RPMI7951 (cell line): ENCODE results near the gene MRPL1. TPM values are rescaled to one million over a fixed set of nuclear protein-coding genes. Genes with fewer than 3 reads are reported as not detected.
"Not testable (repeated sequence)": the region's sequence is repeated elsewhere in the genome, so short reads cannot be mapped to it uniquely, and the experiment has no call there.

Experiments
- DNase-seq: peaks from one replicate; pipeline ENCODE4 v3.0.0-alpha.2; 2012; ENCODE audit warnings: low read depth
- total RNA-seq: library from RNA; depleted of rRNA; stranded (reverse); fragments of >200 nt; shearing (Covaris generic); gene quantifications from 2 replicates; pipeline ENCODE4 v1.2.3, GENCODE V29; 2014

Gene MRPL1
- total RNA-seq, 1 experiment from 2014 or later, result 33.8 TPM

- no peak for DNase-seq
These were observed 50.7 kb downstream of the MRPL1 start for GRCh38 chr4:77913348-77913747.

DNA sequence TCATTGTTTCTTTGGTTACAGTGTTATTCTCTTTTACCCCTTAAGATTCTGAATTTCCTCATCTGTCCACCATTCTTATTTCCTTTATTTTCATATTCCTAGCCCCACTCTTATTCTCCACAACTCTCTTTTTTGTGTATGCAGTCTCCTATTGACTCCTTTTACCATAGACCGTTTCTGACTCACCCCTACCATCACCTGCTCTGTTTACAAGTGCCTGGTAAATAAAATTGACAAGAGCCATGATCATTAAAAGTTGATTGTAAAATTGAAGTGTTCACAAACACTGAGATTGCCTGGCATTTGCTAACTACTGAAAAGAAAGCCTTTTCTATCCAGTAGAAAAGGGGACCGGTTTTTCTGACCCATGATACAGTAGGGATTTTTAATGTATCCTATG is 54.4 kb downstream of the MRPL1 start:
- no peak for DNase-seq

GRCh38 chr4:77917601-77918000 is 55.0 kb downstream of the MRPL1 start:
- DNase-seq, result no peak

- DNase-seq, result no peak
These were observed 57.7 kb downstream of the MRPL1 start for GRCh38 chr4:77920371-77920770.

DNA sequence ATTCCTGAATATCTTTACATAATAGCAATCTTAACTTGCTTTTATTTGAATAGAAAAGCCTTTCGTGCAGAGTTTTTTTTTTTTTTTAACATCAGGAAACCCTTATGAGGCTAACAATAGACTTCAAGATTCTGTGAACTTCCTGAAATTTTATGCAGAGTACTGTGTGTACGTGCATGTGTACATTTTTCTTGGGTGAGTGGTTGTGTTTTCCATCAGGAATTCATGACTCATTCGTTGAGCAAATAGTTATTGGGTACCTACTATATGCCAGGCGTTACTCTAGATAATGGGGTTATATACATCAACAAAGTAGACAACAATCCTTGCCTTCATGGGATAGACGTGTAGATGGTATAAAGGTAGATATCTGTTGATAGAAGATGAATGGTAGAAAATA is 59.1 kb downstream of the MRPL1 start:
- peak; percentile 84 for DNase-seq

DNA sequence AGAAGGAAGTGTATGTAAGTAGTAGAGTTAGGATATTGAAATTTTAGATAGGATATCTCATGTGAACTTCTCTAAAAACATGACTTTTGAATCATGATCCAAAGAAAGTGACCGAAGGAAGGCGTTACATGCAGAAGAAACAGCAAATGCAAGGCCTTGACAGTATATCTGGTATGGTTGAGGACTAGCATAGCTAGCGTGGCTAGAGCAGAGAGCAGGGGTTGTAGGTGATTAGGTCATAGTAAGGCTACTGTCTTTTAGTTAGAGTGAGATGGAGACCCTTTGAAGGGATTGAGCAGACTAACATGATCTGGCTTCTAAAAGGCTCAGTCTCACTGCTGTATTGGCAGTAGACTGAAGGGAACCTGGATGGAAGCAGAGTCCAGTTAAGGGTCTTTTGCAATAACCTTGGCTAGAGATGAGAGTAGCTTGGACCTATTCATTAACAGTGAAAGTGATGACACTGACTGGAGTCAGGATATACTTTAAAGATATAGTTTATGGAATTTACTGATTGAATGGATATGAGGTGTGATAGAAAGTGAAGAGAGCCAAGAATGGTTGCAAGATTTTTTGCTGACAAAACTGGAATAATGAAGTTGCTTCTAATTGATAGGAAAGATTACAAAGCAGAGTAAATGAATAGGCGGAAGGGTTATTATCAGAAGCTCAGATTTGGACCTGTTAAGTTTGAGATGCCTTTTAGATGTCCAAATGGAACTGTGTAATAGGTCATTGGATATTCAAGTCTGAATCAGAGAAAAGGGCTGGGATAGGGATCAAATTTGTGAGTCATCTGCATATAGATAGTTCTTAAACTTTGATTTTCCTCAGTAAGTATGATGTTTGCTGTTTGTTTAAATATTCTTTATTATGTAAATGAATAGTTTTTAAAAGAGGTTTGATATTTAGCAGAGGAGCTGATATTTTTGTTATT is 59.8 kb downstream of the MRPL1 start:
- peak; percentile 5 for DNase-seq

DNA sequence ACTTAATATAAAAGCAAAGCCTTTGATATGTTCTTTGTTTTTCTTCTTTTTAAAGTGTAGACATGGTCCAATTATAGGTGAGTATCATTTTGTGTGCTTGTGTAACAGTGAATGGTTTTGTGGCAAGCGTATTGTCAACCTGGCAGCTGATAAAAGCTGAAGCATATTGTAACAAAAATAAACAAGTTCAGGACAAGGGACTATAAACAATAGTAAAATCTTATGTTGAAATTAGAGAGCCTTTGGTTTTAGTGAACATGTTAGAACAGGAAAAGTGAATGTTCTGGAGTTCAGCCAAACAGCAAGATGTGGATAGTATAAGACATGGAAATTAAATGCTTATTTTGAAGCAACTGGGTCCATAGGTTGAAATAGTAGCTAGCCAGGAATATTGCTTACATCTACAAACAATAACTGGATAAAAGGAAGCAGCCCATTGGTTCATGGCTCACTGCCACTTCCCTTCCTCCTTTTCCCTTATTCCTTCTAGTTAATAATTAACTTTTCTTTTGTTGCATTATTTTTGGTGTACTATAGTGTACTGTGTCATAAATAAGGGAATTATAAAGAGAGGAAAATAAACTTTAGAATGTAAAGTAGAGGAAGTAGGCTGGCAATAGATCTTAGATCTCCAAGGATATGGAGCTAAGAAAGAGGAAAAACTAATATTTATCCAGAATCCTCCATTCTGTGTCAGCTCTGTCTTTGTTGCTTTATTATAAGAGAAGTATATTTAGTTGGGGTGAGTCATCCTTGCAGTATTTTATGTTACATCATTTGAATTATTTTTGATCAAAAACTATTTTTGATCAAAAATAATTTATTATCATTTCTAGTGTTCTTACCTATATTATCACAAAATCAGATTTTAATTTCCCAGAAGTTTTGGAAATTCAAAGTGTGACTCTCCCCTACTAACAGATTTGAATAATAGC is 65.6 kb downstream of the MRPL1 start:
- DNase-seq, result peak; percentile 4

- DNase-seq, result no peak
These were observed 67.6 kb downstream of the MRPL1 start for GRCh38 chr4:77930154-77930639.

- no peak for DNase-seq
These were observed 68.2 kb downstream of the MRPL1 start for GRCh38 chr4:77930876-77931275.

GRCh38 chr4:77931452-77932135 is 69.0 kb downstream of the MRPL1 start:
- DNase-seq, result peak; percentile 67

DNA sequence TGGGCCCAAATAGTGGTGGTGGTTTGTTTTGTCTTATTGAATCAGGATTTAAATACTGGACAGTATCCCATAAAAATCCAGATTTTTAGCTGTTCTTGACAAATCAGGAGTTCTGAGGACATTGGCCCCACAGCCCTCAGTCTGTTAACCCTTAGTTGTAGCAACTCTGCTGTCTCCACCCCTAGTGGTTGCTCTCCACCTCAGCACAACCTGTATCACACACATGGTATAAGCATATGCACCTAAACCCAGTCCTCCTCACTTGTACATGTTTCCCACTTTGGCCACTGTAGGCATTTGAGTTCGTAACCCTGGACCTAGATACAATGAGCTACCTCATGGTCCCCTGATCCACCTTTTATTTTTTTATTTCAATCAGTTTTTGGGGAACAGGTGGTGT is 75.9 kb downstream of the MRPL1 start:
- no peak for DNase-seq

- DNase-seq, result not testable (repeated sequence)
These were observed 83.3 kb downstream of the MRPL1 start for GRCh38 chr4:77945929-77946328.

DNA sequence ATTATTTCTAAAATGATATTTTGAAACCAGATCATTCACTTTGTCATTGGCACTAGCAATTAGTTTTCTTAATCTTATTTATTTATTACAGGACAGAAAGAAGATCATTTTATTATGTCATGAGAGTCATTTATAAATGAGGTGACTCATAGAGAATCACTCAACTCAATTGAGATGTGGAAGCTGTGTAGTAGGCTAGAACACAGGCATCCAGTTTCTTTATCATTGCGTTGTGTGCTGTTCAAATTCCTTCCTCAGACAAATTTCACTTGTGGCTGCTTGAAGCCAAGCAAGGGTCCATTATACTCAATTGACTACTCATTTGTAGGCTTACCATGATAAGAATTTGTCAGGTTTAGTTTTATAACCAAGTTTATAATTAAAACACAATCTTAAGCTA is 87.6 kb downstream of the MRPL1 start:
- no peak for DNase-seq

GRCh38 chr4:77952457-77952856 is 89.8 kb downstream of the MRPL1 start:
- no peak for DNase-seq

DNA sequence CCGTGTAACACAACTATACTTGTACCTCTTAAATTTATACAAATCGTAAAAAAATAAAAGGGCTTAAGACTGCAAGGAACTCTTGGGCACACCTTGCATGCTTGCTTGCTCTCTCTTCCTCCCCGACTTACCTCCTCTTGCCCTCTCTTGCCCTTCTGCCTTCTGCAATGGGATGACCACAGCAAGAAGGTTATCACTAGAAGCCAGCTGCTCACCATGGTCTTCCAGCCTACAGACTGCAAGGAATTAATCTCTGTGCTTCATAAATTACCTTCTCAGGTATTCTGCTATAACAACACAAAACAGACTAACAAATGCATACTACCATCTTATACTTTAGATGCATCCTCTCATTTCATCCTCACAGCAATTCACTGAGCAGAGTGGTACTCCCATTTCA is 92.1 kb downstream of the MRPL1 start:
- no peak for DNase-seq

- no peak for DNase-seq
These were observed 94.3 kb downstream of the MRPL1 start for GRCh38 chr4:77956917-77957316.

GRCh38 chr4:77958897-77959296 is 96.3 kb downstream of the MRPL1 start:
- no peak for DNase-seq

- DNase-seq, result peak; percentile 30
These were observed 97.1 kb downstream of the MRPL1 start for GRCh38 chr4:77959566-77960338.

DNA sequence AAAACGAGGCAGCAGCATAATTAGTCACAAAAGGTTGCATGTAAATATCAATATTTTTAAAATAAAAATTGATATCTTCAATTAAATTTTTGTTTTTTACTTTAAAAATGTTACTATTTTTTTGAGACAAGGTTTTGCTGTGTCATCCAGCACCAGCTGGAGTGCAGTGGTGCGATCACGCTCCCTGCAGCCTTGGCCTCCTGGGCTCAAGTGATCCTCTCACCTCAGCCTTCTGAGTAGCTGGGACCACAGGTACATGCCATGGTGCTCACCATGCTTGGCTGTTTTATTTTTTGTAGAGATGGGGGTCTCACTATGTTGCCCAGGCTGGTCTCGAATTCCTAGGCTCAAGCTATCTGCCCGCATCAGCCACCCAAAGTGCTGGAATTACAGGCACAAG is 97.7 kb downstream of the MRPL1 start:
- no peak for DNase-seq

DNA sequence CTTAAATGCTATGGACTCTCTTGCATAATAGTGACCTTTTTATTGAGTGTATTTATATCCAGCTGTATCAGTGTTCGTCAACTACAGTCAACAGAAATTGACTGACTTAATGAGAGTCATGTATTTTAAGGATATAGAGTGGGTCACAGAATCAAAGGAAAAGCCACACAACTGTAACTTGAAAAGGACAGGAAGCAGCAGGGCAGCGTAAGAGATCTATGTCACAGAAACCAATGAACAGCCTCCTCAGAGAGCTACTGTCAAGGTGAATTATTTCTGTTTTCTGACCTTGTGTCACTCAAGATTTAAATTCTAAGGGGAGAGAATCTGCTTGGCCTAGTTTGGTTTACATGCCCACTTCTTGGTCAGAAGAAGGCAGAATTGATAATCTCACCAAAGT is 100.4 kb downstream of the MRPL1 start:
- DNase-seq, result no peak

DNA sequence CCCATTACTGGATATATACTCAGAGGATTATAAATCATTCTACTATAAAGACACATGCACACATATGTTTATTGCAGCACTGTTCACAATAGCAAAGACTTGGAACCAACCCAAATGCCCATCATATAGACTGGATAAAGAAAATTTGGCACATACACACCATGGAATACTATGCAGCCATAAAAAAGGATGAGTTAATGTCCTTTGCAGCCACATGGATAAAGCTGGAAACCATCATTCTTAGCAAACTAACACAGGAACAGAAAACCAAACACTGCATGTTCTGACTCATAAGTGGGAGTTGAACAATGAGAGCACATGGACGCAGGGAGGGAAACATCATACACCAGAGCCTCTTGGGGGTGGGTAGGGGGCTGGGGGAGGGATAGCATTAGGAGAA is 111.0 kb downstream of the MRPL1 start:
- not testable (repeated sequence) for DNase-seq
